Mesenchymal stem cell (in vitro differentiated cells and primary cell): ENCODE measurements around the gene PBOV1.

Experiments used
- DNase-seq: peaks from one replicate; pipeline ENCODE4 v3.0.0-alpha.2; 2013
- H2AFZ ChIP-seq: one replicate; pipeline ENCODE4 v1.6.1; 2013; ENCODE audit warnings: low read depth, mild to moderate bottlenecking, control low read depth, inconsistent platforms, low read length, moderate library complexity
- H2AK5ac ChIP-seq: 2 replicates; pipeline ENCODE4 v1.6.1; 2013; ENCODE audit warnings: low read length, moderate library complexity, mild to moderate bottlenecking, inconsistent platforms; ENCODE audit not compliant: severe bottlenecking
- H2BK120ac ChIP-seq: one replicate; pipeline ENCODE4 v1.6.1; 2013; ENCODE audit warnings: low read depth, mild to moderate bottlenecking, inconsistent platforms, low read length, moderate library complexity
- H2BK12ac ChIP-seq, 2 experiments: one replicate each; pipeline ENCODE4 v1.6.1; 2013; ENCODE audit warnings: inconsistent platforms in 2 of 2, low read length in 2 of 2, mild to moderate bottlenecking in 2 of 2, moderate library complexity in 2 of 2, control low read depth in 1 of 2
- H2BK15ac ChIP-seq: one replicate; pipeline ENCODE4 v1.6.1; 2013; ENCODE audit warnings: mild to moderate bottlenecking, low read depth, inconsistent platforms; ENCODE audit not compliant: poor library complexity, severe bottlenecking
- H2BK5ac ChIP-seq: 2 replicates; pipeline ENCODE4 v1.6.1; 2013; ENCODE audit warnings: low read depth, mild to moderate bottlenecking, low read length, control low read depth, inconsistent platforms; ENCODE audit not compliant: poor library complexity, severe bottlenecking
- H3K14ac ChIP-seq, 2 experiments: one replicate each; pipeline ENCODE4 v1.6.1; 2013; ENCODE audit warnings: inconsistent platforms in 2 of 2, low read length in 2 of 2, control low read depth in 1 of 2, mild to moderate bottlenecking in 1 of 2, moderate library complexity in 1 of 2
- H3K18ac ChIP-seq, 2 experiments: one replicate each; pipeline ENCODE4 v1.6.1; 2013; ENCODE audit warnings: inconsistent platforms in 2 of 2, low read length in 2 of 2, control low read depth in 1 of 2, low read depth in 1 of 2, mild to moderate bottlenecking in 1 of 2
- H3K23ac ChIP-seq, 2 experiments: one replicate each; pipeline ENCODE4 v1.6.1; 2013; ENCODE audit warnings: inconsistent platforms in 2 of 2, low read length in 2 of 2, mild to moderate bottlenecking in 2 of 2, moderate library complexity in 2 of 2, control low read depth in 1 of 2
- H3K27ac ChIP-seq: 2 replicates; pipeline ENCODE4 v1.5.1; 2013; ENCODE audit warnings: mild to moderate bottlenecking, moderate library complexity, low read length, control low read depth, inconsistent platforms; ENCODE audit not compliant: poor library complexity, severe bottlenecking
- H3K27me3 ChIP-seq, 2 experiments: 2 replicates each; pipeline versions ENCODE4 v1.6.1 to v1.7.0; 2013; ENCODE audit warnings: low read length in 2 of 2, mild to moderate bottlenecking in 2 of 2, moderate library complexity in 2 of 2, control low read depth in 1 of 2, inconsistent platforms in 1 of 2; ENCODE audit not compliant: control insufficient read depth in 1 of 2, insufficient read depth in 1 of 2
- H3K36me3 ChIP-seq, 2 experiments: 2 replicates each; pipeline versions ENCODE4 v1.6.1 to v1.7.0; 2013; ENCODE audit warnings: low read length in 2 of 2, control low read depth in 1 of 2, inconsistent platforms in 1 of 2, low read depth in 1 of 2, mild to moderate bottlenecking in 1 of 2; ENCODE audit not compliant: insufficient read depth in 2 of 2, control insufficient read depth in 1 of 2
- H3K4ac ChIP-seq, 2 experiments: one replicate each; pipeline ENCODE4 v1.6.1; 2013; ENCODE audit warnings: inconsistent platforms in 2 of 2, low read length in 2 of 2, mild to moderate bottlenecking in 2 of 2, moderate library complexity in 2 of 2, control low read depth in 1 of 2, low read depth in 1 of 2
- H3K4me1 ChIP-seq: 2 replicates; pipeline ENCODE4 v1.6.1; 2013; ENCODE audit warnings: low read depth, low read length, control low read depth; ENCODE audit not compliant: control insufficient read depth, insufficient read depth
- H3K4me2 ChIP-seq: 2 replicates; pipeline ENCODE4 v1.6.1; 2013; ENCODE audit warnings: low read length, mild to moderate bottlenecking, inconsistent platforms; ENCODE audit not compliant: poor library complexity, severe bottlenecking
- H3K4me3 ChIP-seq, 2 experiments: 2 replicates each; pipeline versions ENCODE4 v1.5.1 to v1.7.0; 2013; ENCODE audit warnings: low read length in 2 of 2, mild to moderate bottlenecking in 2 of 2, control low read depth in 1 of 2, low read depth in 1 of 2; ENCODE audit not compliant: insufficient read depth in 1 of 2
- H3K79me1 ChIP-seq: replicated peaks from 2 replicates; pipeline ENCODE4 v1.6.1; 2013; ENCODE audit warnings: mild to moderate bottlenecking, control low read depth, low read length, inconsistent platforms; ENCODE audit not compliant: poor library complexity, severe bottlenecking
- H3K9ac ChIP-seq: 2 replicates; pipeline ENCODE4 v1.7.0; 2013; ENCODE audit warnings: mild to moderate bottlenecking, low read length, moderate library complexity
- H3K9me3 ChIP-seq: 2 replicates; pipeline ENCODE4 v1.7.0; 2013; ENCODE audit warnings: mild to moderate bottlenecking, low read length; ENCODE audit not compliant: control insufficient read depth
- H4K8ac ChIP-seq: one replicate; pipeline ENCODE4 v1.6.1; 2013; ENCODE audit warnings: inconsistent platforms, mild to moderate bottlenecking, low read length, moderate library complexity
- H4K91ac ChIP-seq: one replicate; pipeline ENCODE4 v1.6.1; 2013; ENCODE audit warnings: mild to moderate bottlenecking, low read length, inconsistent platforms
- WGBS: methylation state at CpG from one replicate; pipeline ENCODE4 v1.1.7; 2013; ENCODE audit warnings: mixed read lengths; 5-methylcytosine and 5-hydroxymethylcytosine counted together

The PBOV1 gene

DNA sequence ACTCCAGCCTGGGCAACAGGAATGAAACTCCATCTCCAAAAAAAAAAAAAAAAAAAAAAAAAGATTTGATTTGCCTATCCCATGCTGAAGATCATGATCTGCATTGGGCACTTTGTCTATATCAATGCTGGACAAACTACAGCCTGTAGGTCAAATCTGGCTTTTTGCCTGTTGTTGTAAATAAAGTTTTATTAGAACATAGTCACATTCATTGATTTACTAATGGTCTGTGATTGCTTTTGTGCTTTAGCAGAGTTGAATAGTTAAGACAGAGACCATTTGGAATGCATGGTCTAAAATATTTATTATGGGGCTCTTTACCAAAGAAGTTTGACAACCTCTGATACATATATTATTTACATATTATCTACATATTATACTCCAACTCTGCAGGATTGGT lies 14.0 kb downstream of the PBOV1 start:
- Histone ChIP-seq H3K36me3 (no peaks in the 10 kb centered on the region), H2BK5ac (no peak overlapping the region), H3K27me3 (peaks cover 4 to 13% of the 10 kb centered on the region in 2 experiments), H2BK120ac (no peak overlapping the region), H3K4me2 (no peak overlapping the region), H3K79me1 (no peaks in the 10 kb centered on the region), H3K9ac (no peak overlapping the region), H3K9me3 (no peaks in the 10 kb centered on the region), H3K23ac (no peak overlapping the region), H3K27ac (no peak overlapping the region), H2AK5ac (no peak overlapping the region), H4K8ac (no peak overlapping the region), H3K14ac (no peak overlapping the region), H3K18ac (no peak overlapping the region), H3K4ac (no peak overlapping the region), H2BK15ac (no peak overlapping the region), H2AFZ (no peak overlapping the region), H2BK12ac (no peak overlapping the region), H4K91ac (no peak overlapping the region), H3K4me3 (no peak overlapping the region), H3K4me1 (no peaks in the 10 kb centered on the region)
- no peak for DNase-seq

DNA sequence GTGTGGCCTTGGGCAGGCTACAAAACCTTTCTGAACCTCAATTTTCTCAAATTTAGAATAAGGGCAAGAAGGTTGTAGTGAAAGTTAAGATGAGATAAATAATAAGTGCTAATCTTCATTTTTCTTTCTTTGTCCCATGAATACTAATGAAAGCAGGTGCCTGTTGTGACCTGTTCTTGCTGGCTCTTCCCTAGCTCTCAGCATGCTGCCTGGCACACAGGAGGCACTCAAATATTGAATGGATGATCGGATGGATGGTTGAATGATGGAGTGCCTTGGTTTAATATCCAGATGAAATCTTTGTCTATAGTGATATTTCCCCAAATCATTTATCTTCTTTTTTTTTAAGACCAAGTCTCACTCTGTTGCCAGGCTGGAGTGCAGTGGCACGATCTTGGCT lies 15.0 kb downstream of the PBOV1 start:
- Histone ChIP-seq H2BK120ac (no peak overlapping the region), H3K4me2 (no peak overlapping the region), H3K18ac (no peak overlapping the region), H3K27ac (no peak overlapping the region), H4K8ac (no peak overlapping the region), H3K23ac (no peak overlapping the region), H2BK15ac (no peak overlapping the region), H3K14ac (no peak overlapping the region), H3K4me1 (no peaks in the 10 kb centered on the region), H3K9ac (no peak overlapping the region), H2BK5ac (no peak overlapping the region), H3K79me1 (no peaks in the 10 kb centered on the region), H2AK5ac (no peak overlapping the region), H3K36me3 (no peaks in the 10 kb centered on the region), H2BK12ac (no peak overlapping the region), H3K4ac (no peak overlapping the region), H3K27me3 (peaks cover 4 to 9% of the 10 kb centered on the region in 2 experiments), H3K4me3 (no peak overlapping the region), H4K91ac (no peak overlapping the region), H2AFZ (no peak overlapping the region), H3K9me3 (no peaks in the 10 kb centered on the region)
- 84% methylated on average over 1 of the region's 2 CpGs for WGBS
- no peak for DNase-seq

GRCh38 chr6:138201836-138202235 lies 16.5 kb downstream of the PBOV1 start:
- WGBS = 91% methylated on average over 4 of the region's 4 CpGs
- no peak for DNase-seq

DNA sequence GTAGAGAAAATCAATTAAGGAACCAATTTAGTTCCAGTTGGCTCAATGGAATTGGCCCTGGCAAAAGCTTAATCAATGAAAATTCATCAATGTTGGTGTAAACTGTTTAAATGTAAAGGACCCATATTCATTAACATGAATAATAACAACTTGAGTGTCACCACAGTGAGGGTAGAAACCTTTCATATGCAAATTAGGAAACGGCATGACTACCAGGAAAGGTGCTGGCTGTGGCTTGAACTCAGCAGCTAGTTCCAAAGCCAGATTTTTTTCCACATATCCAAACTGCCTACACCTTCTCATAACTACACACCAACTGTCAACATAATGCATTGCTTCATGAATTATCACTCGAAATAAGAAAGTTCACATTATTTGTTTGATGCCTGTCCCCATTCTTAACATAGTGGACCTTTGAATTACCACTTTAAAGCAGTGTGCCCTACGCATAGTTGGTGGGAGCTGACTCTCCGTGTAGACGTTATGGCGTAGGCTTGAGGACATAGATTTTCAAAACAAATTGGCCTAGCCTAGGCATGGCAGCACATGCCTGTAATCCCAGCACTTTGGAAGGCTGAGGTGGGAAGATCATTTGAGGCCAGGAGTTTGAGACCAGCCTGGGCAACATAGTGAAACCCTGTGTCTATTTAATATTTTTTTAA lies 19.7 kb downstream of the PBOV1 start:
- Histone ChIP-seq H3K9ac (no peak overlapping the region), H3K14ac (no peak overlapping the region), H2BK5ac (no peak overlapping the region), H2BK15ac (no peak overlapping the region), H3K9me3 (no peaks in the 10 kb centered on the region), H3K36me3 (no peaks in the 10 kb centered on the region), H3K4me2 (no peak overlapping the region), H3K4me3 (no peak overlapping the region), H3K27ac (no peak overlapping the region), H3K23ac (no peak overlapping the region), H4K8ac (no peak overlapping the region), H2AK5ac (no peak overlapping the region), H3K4ac (no peak overlapping the region), H2BK12ac (no peak overlapping the region), H3K27me3 (peaks cover 0 to 4% of the 10 kb centered on the region in 2 experiments), H2AFZ (no peak overlapping the region), H3K18ac (no peak overlapping the region), H3K79me1 (no peaks in the 10 kb centered on the region), H2BK120ac (no peak overlapping the region), H4K91ac (no peak overlapping the region), H3K4me1 (no peaks in the 10 kb centered on the region)
- WGBS = 79% methylated on average over 6 of the region's 6 CpGs
- DNase-seq = no peak

More at GRCh38 chr6:138201836-138202235, 16.5 kb downstream of the PBOV1 start:
- H2BK5ac ChIP-seq = no peak overlapping the region
- H3K4me3 ChIP-seq = no peak overlapping the region
- H3K23ac ChIP-seq = no peak overlapping the region
- no peaks in the 10 kb centered on the region for H3K9me3 ChIP-seq
- H2BK15ac ChIP-seq = no peak overlapping the region
- H3K18ac ChIP-seq = no peak overlapping the region
- H2AFZ ChIP-seq = no peak overlapping the region
- no peak overlapping the region for H3K14ac ChIP-seq
- H2BK12ac ChIP-seq = no peak overlapping the region
- H3K9ac ChIP-seq = no peak overlapping the region
- H3K27me3 ChIP-seq = peaks cover 2 to 4% of the 10 kb centered on the region in 2 experiments
- no peak overlapping the region for H3K4ac ChIP-seq
- H4K91ac ChIP-seq = no peak overlapping the region
- no peaks in the 10 kb centered on the region for H3K79me1 ChIP-seq
- no peak overlapping the region for H3K4me2 ChIP-seq
- no peaks in the 10 kb centered on the region for H3K36me3 ChIP-seq
- no peak overlapping the region for H2BK120ac ChIP-seq
- no peak overlapping the region for H4K8ac ChIP-seq
- H3K4me1 ChIP-seq = no peaks in the 10 kb centered on the region
- no peak overlapping the region for H3K27ac ChIP-seq
- no peak overlapping the region for H2AK5ac ChIP-seq
